GM19328 (cell line): ENCODE results near the gene LPP.
"Not testable (repeated sequence)": the region's sequence is repeated elsewhere in the genome, so short reads cannot be mapped to it uniquely, and the experiment has no call there.

Experiments
- ATAC-seq: cut with Tn5 transposase; IDR thresholded peaks from one replicate; pipeline ENCODE4 v1.9.1; 2021; ENCODE audit warnings: mild to moderate bottlenecking, moderate library complexity; ENCODE audit not compliant: unreplicated experiment

Gene LPP

DNA sequence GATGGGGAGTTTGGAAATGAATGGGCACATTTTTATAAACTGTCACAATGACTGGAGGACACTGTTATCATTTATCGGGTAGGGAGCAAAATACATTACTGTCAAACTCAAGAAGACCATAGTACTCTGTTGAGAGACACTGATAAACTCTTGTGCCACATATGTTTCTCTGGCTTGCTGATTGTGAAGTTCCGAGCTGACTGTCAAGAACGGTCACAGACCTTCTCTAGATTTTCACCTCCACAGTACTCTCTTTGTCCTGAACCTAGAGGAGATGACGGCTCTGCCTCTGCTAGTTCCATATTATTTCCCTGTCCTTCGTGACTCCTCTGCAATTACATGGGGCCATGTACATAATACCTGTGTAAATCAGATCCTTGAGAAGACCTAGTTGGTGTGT is 451.9 kb downstream of the LPP start:
- ATAC-seq, result no peak

DNA sequence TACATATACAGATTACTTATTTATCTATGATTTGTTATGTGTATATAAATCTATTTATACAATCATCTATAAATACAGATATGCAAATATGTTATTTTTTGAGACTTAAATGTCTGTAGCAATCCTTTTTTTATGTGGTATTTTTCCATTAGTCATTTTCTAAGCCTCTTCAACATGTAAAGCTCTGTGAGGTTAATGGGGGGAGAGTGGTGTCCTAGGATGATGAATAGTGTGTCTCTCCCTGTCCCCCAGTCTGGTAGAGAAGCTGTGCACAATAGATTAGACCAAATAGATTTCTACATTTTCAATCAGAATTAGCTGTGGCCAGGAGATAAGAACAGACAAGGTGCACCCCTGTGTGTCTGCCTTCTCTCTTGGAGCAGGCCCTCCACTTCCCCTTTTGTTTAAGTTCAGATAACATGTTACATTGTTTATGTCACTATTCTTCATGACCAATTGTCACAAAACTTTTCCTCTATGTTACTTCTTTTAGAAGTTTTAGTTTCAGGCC is 453.9 kb downstream of the LPP start:
- ATAC-seq, result no peak

GRCh38 chr3:188608401-188608800 is 454.4 kb downstream of the LPP start:
- ATAC-seq, result no peak

GRCh38 chr3:188613721-188614120 is 459.8 kb downstream of the LPP start:
- ATAC-seq, result not testable (repeated sequence)

- ATAC-seq, result no peak
Measured at GRCh38 chr3:188617270-188617669, 463.3 kb downstream of the LPP start.

DNA sequence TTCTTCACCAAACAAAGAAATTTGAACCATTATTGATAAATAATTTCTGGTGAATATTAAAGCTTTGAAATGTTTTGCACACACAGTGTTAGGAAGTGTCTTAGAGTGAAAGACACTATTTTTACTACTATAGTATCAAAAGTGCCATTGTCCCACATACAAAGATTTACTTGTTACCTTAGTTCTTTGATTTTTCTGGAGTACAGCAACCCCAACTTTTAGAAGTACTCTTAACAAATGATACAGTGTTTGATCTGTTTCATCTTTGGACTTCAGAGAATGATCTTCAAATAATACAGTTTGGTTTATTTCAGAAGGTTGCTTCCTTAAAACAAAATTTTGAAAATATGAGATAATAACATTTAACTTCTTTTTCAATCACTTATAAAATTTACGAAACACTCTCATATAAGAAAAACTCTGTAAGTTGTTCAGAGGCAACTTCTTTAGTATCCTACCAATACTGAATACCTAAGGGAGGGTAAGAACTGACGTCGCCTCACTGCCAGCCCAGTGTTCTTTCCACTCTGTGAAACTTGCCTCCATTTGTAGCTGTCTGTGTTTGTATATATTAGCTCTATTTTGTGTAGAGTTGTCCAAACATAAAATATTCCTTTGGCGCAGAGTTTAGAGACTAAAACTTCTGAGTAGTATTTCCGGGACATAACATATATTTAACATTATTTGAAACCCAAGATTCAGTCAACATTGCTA is 464.2 kb downstream of the LPP start:
- ATAC-seq, result no peak

DNA sequence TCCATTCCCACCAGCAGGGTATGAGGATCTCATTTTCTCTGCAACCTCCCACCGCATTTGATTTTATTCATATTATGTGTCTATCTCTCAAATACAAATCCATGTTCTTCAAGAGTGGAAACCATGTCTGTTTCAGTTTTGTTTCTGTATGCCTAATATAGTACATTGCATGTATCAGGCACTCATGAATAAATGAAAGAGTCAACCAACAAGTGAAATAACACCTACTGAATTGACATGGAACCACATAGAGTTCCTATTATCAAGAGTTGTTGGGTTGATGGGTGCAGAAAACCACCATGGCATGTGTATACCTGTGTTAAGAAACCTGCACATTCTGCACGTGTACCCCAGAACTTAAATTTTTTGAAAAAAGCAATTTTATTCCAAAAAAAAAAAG is 466.8 kb downstream of the LPP start:
- ATAC-seq, result no peak

DNA sequence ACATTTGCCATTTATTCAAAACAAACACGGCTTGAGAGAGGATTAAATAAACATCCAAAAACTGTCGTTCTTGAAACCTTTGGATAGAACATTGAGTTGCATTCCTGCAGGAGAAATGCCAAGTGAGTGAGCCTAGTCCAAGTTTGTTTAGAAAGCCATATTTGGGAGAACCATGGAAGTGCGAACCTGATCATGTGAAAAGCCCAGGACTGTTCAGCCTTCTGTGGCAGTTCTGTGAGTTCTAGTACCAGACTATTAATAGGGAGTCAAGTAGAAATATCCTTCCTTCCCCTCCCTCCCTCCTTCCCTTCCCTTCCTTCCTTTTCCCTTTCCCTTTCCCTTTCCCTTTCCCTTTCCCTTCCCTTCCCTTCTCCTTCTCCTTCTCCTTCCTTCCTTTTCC is 470.4 kb downstream of the LPP start:
- ATAC-seq, result no peak

- no peak for ATAC-seq
Measured at GRCh38 chr3:188624828-188625227, 470.9 kb downstream of the LPP start.

DNA sequence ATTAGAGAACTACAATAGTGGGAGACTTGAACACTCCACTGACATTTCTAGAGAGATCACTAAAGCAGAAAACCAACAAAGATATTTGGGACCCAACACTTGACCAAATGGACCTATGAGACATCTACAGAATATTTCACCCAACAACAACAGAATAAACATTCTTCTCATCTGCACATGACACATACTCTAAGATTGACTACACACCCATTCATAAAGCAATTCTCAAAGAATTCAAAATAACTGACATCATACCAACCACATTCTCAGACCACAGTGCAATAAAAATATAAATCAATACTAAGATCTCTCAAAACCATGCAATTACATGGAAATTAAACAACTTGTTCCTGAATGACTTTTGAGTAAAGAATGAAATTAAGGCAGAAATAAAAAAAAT is 473.7 kb downstream of the LPP start:
- no peak for ATAC-seq

- no peak for ATAC-seq
Measured at GRCh38 chr3:188631291-188632010, 477.5 kb downstream of the LPP start.

DNA sequence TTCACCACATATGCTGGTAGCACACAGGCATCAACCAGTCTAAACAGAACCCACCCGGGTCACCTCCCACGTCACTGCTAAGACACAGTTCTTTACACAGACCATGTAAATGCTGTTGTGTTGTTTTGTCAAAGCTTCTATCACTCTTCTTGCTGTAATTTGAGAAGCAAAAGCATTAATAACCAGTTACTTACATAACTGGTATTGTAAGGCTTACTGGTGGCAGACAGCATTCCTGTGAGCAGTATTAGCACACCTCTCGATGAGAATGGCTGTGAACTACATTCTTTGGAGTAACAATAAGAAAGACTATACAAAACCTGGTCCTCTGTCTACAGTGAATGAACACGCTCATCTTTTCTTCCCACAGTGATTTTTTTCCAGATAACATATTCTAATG is 479.2 kb downstream of the LPP start:
- ATAC-seq, result no peak

DNA sequence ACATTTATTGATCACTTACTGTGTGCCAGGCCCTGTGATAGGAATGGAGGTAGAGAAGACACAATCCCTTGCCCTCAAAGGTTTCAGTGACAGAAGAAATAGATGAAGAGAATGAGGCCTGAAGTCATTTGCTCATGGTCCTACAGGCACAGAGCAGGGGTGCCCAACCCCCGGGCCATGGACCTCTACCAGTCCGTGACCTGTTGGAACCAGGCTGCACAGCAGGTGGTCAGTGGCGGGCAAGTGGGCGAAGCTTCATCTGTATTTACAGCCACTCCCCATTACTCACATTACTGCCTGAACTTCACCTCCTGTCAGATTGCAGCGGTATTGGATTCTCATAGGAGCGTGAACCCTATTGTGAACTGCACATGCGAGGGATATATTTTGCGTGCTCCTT is 480.3 kb downstream of the LPP start:
- no peak for ATAC-seq

- no peak for ATAC-seq
Measured at GRCh38 chr3:188635258-188636042, 481.5 kb downstream of the LPP start.

GRCh38 chr3:188636292-188636691 is 482.3 kb downstream of the LPP start:
- ATAC-seq, result not testable (repeated sequence)

DNA sequence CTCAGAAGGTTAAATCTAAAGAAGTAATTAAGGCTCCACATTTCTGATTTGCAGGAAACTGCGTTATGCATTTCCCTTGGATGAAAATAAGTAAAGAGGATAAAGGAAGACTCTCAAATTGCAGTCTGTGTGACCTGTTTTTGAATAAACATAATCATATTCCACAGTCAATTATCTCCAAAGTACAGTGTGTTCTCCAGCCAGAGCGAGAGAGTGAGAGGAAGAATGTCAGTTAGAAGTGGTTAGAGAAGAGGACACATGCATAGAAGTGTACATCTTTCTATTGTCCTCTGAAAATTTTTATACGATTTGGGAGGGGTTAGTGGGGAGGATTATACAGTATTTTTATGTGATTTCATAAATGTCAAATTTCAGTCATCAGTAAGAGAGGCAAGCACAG is 487.1 kb downstream of the LPP start:
- no peak for ATAC-seq

- ATAC-seq, result no peak
Measured at GRCh38 chr3:188643736-188644135, 489.8 kb downstream of the LPP start.

GRCh38 chr3:188646592-188646991 is 492.6 kb downstream of the LPP start:
- ATAC-seq, result no peak

DNA sequence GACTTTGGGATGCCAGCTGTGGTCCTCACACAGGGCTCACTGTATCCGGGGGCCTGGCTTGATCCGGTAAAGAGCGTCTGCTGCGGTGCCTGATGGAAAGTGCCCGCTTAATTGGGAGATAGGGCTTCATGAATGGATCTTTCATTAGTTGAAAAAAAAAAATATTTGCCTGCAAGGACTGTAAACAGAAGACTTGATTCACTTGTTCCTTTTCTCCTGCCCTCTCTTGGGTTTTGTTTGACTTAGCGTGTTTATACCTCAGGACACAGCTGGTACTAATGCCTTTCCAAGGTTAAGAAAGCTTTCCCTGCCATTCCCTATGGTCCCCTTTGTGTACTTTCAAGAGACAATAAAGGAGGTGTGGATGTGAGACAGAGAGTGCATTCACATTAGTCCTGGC is 493.3 kb downstream of the LPP start:
- no peak for ATAC-seq

- ATAC-seq, result no peak
Measured at GRCh38 chr3:188649521-188649920, 495.6 kb downstream of the LPP start.

- ATAC-seq, result no peak
Measured at GRCh38 chr3:188656196-188656982, 502.4 kb downstream of the LPP start.
